Activated CD8-positive, alpha-beta memory T cell treated with anti-CD3 and anti-CD28 coated beads, Interleukin-2, amount 50 U/mL, for 1 hour (primary cell): ENCODE results near the gene CDK10.
"Not testable (repeated sequence)": the region's sequence is repeated elsewhere in the genome, so short reads cannot be mapped to it uniquely, and the experiment has no call there.

ENCODE experiments used
- DNase-seq: peaks from one replicate; pipeline ENCODE4 v3.0.0-alpha.2; 2020; ENCODE audit errors: extremely low read depth

CDK10 gene

GRCh38 chr16:89686520-89687091, at the start of gene CDK10:
CDK10 (plus strand) TSS chr16:89686689; CDS start chr16:89686711, 22 bp downstream.
- peak; percentile 43 for DNase-seq

GRCh38 chr16:89637379-89637778, 49.1 kb upstream of the CDK10 start:
- no peak for DNase-seq

- no peak for DNase-seq
Measured at GRCh38 chr16:89638455-89638854, 48.0 kb upstream of the CDK10 start.

GRCh38 chr16:89639385-89639784, 47.1 kb upstream of the CDK10 start:
- DNase-seq, result no peak

- no peak for DNase-seq
Measured at GRCh38 chr16:89641458-89642119, 44.9 kb upstream of the CDK10 start.

GRCh38 chr16:89642574-89642973, 43.9 kb upstream of the CDK10 start:
- no peak for DNase-seq

- no peak for DNase-seq
Measured at GRCh38 chr16:89643769-89644300, 42.7 kb upstream of the CDK10 start.

- DNase-seq, result no peak
Measured at GRCh38 chr16:89645122-89645521, 41.4 kb upstream of the CDK10 start.

- no peak for DNase-seq
Measured at GRCh38 chr16:89646270-89646669, 40.2 kb upstream of the CDK10 start.

GRCh38 chr16:89646906-89647305, 39.6 kb upstream of the CDK10 start:
- DNase-seq, result no peak

GRCh38 chr16:89651584-89651983, 34.9 kb upstream of the CDK10 start:
- DNase-seq, result no peak

GRCh38 chr16:89653656-89654295, 32.7 kb upstream of the CDK10 start:
- DNase-seq, result no peak

GRCh38 chr16:89655062-89655643, 31.3 kb upstream of the CDK10 start:
- DNase-seq, result no peak

GRCh38 chr16:89656435-89657121, 29.9 kb upstream of the CDK10 start:
- no peak for DNase-seq

- peak; percentile 63 for DNase-seq
Measured at GRCh38 chr16:89657442-89658220, 28.9 kb upstream of the CDK10 start, which contains the start of the genes CHMP1A and SPATA33. CHMP1A (minus strand) TSS chr16:89657708; CDS start chr16:89657588, 120 bp downstream. SPATA33 (plus strand) TSS chr16:89657836; CDS start chr16:89657912, 76 bp downstream.

GRCh38 chr16:89658221-89658879, 28.1 kb upstream of the CDK10 start:
- no peak for DNase-seq

- DNase-seq, result no peak
Measured at GRCh38 chr16:89660146-89660545, 26.3 kb upstream of the CDK10 start.

- DNase-seq, result no peak
Measured at GRCh38 chr16:89661215-89661614, 25.3 kb upstream of the CDK10 start.

- DNase-seq, result not testable (repeated sequence)
Measured at GRCh38 chr16:89664238-89664637, 22.3 kb upstream of the CDK10 start.

GRCh38 chr16:89667000-89667399, 19.5 kb upstream of the CDK10 start:
- DNase-seq, result not testable (repeated sequence)
